Large intestine (tissue), 3 donors: ENCODE results near the gene RGS9. TPM values are rescaled to one million over a fixed set of nuclear protein-coding genes. Genes with fewer than 3 reads are reported as not detected.

Source experiments
- DNase-seq, 2 donors: peaks; one replicate each; pipeline versions ENCODE4 v3.0.0 to v3.0.0-alpha.2; 2013
- H3K27ac ChIP-seq: one replicate; pipeline ENCODE4 v1.5.1; 2013; ENCODE audit warnings: low read length
- H3K27me3 ChIP-seq: 2 replicates; pipeline ENCODE4 v1.6.1; 2013; ENCODE audit warnings: low read length; ENCODE audit not compliant: control insufficient read depth, insufficient read depth
- H3K36me3 ChIP-seq: 2 replicates; pipeline ENCODE4 v1.6.1; 2013; ENCODE audit warnings: low read length; ENCODE audit not compliant: control insufficient read depth, insufficient read depth
- H3K4me1 ChIP-seq: one replicate; pipeline ENCODE4 v1.6.1; 2013; ENCODE audit warnings: low read length; ENCODE audit not compliant: control insufficient read depth, insufficient read depth
- H3K4me3 ChIP-seq: one replicate; pipeline ENCODE4 v1.5.1; 2013; ENCODE audit warnings: low read length
- H3K9me3 ChIP-seq: one replicate; pipeline ENCODE4 v1.6.1; 2013; ENCODE audit warnings: mild to moderate bottlenecking, low read depth, low read length, moderate library complexity; ENCODE audit not compliant: control insufficient read depth
- WGBS: methylation state at CpG from one replicate; pipeline ENCODE4 v1.1.5; 2013; ENCODE audit warnings: low lambda C conversion rate; ENCODE audit not compliant: insufficient coverage; 5-methylcytosine and 5-hydroxymethylcytosine counted together
- polyA plus RNA-seq: library from polyadenylated mRNA; unstranded; fragments of 120-200 nt; gene quantifications from one replicate; pipeline ENCODE4 v1.2.1, GENCODE V29; 2013

RGS9 gene
- polyA plus RNA-seq, 1 donor: 7.5 TPM

DNA sequence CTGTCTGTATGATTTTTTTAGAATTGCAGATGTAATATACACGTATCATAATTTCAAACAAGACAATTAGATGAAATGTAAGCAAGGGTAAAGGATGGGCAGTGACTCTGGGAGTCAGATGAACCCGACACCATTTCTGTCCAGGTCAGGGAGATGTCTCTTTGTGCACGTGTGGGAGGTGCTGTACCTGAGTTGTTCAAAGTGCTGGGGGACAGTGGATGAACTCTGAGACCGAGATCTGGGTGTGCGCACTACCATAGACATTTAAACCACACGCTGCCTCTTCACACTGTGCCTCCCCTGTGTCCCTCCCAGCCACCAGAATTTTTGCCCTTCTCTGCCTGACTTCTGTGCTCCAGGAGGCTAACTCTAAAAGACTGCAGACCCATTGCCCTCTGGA, 5.9 kb upstream of the RGS9 start:
- 64% methylated on average over 4 of the region's 6 CpGs for WGBS
- DNase-seq: peak; percentile 31 to 50
- Histone ChIP-seq H3K27ac (peak overlapping the region; percentile 76), H3K4me1 (peaks cover 10% of the 10 kb centered on the region), H3K27me3 (peaks cover 15% of the 10 kb centered on the region), H3K4me3 (no peak overlapping the region), H3K36me3 (no peaks in the 10 kb centered on the region), H3K9me3 (no peaks in the 10 kb centered on the region)

DNA sequence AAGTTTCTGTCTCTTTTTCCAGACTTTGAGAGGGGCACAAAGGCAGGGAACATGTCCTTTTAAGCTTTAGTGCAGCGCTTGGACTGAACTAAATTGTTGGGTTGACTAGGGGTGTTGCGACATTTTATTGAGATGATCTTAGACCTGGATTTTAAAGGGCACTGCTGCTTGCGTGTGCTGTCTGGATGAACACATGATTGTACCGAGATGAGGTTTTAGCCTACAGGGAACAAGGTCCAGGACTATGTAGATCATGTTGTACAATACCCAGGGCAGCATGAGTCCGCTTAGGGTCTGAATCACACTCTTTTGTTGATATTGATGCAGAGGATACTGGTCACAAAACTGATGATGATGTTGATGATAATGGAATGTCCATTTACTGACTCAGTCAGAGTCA, 5.2 kb upstream of the RGS9 start:
- no peaks in the 10 kb centered on the region for H3K36me3 ChIP-seq

DNA sequence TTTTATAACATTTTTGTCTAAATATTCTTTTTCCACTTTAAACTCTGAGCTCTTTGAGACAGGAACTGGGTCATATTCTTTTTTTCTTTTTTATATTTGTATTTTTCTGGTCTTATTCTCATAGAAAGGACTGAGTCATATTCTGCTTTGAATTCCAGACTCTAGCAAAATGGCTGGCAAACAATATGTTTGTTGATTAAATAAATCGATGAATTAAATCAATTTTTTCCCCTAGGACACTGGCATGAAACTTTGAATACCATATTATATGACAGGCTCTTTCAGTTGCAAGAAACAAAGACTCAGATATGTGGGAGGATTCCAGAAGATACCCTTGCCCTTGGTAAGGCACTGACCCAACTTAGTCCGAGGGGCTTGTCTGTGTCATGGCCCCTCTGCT, 3.1 kb upstream of the RGS9 start:
- H3K36me3 ChIP-seq: no peaks in the 10 kb centered on the region
- no peak overlapping the region for H3K4me3 ChIP-seq
- H3K27me3 ChIP-seq: peaks cover 22% of the 10 kb centered on the region
- H3K9me3 ChIP-seq: no peaks in the 10 kb centered on the region
- no CpG with 5 or more reads among the region's 2 CpGs for whole genome bisulfite sequencing
- H3K27ac ChIP-seq: no peak overlapping the region
- peaks cover 10% of the 10 kb centered on the region for H3K4me1 ChIP-seq
- no peak for DNase-seq

More for the DNA sequence above, 5.2 kb upstream of the RGS9 start:
- H3K9me3 ChIP-seq: no peaks in the 10 kb centered on the region
- peaks cover 15% of the 10 kb centered on the region for H3K27me3 ChIP-seq
- H3K4me3 ChIP-seq: no peak overlapping the region
- no CpG with 5 or more reads among the region's 5 CpGs for WGBS
- peak overlapping the region; percentile 76 for H3K27ac ChIP-seq
- peak; percentile 84 to 91 for DNase-seq
- peaks cover 10% of the 10 kb centered on the region for H3K4me1 ChIP-seq

DNA sequence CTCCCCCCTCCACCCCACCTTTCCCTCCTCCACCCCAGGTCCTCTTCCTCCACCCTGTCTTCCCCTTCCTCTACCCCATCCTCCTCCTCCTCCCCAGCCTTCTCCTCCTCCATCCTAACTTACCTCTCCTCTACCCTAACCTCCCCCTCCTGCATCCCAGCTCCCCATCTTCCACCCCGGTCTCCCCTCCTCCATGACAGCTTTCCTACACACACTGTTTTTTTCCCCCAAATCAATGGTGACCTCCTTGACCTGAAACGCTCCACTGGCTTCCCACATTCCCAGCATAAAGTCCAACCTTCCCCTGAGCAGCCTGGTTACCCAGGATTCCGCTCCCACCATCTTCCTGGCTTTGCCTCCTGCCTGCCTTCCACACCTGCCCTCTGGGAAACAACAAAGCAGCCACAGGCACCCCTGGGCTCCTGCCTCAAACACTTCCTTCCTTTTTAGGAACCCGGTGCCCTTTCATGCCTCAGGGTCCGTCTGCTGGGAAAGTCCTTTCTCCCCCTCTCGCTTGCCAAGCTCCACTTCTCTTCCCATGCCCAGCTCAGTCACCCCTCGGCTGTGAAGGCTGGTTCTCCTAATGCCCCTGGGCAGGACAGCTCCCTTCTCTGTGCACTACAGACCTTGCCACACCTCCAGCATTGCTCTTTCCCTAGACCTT, 2.1 kb downstream of the RGS9 start:
- peaks cover 49% of the 10 kb centered on the region for H3K27me3 ChIP-seq
- no peaks in the 10 kb centered on the region for H3K9me3 ChIP-seq
- H3K36me3 ChIP-seq: no peaks in the 10 kb centered on the region
- H3K27ac ChIP-seq: no peak overlapping the region
- no peak overlapping the region for H3K4me3 ChIP-seq
- DNase-seq: no peak
- H3K4me1 ChIP-seq: no peaks in the 10 kb centered on the region
- WGBS: 20% methylated on average over 1 of the region's 7 CpGs

DNA sequence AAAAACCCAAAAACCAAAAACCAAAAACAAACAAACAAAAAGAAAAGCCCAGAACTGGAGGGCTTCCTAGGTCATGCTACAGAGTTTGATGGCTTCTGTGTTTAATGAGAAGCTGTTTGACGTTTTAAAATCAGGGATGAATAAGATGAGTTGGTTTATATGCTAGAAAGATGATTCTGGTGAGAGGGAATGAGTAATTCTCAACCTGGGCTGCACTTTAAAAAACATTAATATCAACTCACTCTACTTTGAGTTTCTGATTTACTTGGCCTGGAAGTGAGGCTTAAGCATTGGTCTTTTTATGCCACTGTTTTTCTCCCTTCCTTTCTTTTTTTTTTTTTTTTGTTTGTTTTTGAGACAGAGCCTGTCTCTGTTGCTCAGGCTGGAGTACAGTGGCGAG, 5.1 kb downstream of the RGS9 start:
- no peaks in the 10 kb centered on the region for H3K36me3 ChIP-seq
- no peaks in the 10 kb centered on the region for H3K4me1 ChIP-seq
- H3K27me3 ChIP-seq: peaks cover 54% of the 10 kb centered on the region
- DNase-seq: no peak
- H3K27ac ChIP-seq: no peak overlapping the region
- H3K9me3 ChIP-seq: no peaks in the 10 kb centered on the region
- WGBS: no CpG with 5 or more reads among the region's 2 CpGs
- H3K4me3 ChIP-seq: no peak overlapping the region

DNA sequence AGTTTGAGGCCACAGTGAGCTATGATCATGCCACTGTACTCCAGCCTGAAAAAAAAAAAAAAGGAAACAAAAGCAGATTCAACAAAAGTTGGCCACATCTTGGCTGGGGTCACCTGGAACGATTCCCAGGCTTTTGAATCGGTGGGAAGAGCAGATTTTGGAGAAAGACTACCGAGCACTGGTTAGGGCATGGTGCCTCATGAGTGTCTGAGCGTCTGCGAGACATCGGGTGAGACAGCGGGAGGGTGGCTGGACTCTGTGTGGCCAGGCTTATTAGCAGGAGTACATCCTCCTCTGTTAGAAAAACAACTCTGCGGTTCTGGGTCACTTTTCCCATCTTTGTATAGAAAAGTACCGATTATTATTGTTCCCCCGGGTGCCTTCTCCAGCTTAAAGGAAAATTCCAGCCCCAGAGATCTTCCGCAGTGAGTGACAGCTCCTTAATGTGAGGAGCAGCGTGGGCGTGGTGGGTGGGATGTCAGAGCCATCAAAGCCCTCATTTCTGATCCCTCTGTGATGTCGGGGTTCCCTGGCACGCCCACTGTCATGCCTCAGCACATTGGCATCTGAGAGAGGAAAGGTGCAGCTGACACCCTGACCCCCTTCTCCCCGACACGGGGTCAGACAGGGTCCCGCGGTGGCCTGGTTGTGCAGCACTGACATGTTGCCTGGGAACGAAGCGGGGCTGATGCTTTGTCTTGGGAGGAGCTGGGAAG, 6.9 kb downstream of the RGS9 start:
- H3K36me3 ChIP-seq: no peaks in the 10 kb centered on the region
- WGBS: 80% methylated on average over 1 of the region's 21 CpGs
- H3K27me3 ChIP-seq: peaks cover 37% of the 10 kb centered on the region
- H3K9me3 ChIP-seq: no peaks in the 10 kb centered on the region
- no peak overlapping the region for H3K27ac ChIP-seq
- H3K4me1 ChIP-seq: no peaks in the 10 kb centered on the region
- no peak for DNase-seq
- H3K4me3 ChIP-seq: no peak overlapping the region

DNA sequence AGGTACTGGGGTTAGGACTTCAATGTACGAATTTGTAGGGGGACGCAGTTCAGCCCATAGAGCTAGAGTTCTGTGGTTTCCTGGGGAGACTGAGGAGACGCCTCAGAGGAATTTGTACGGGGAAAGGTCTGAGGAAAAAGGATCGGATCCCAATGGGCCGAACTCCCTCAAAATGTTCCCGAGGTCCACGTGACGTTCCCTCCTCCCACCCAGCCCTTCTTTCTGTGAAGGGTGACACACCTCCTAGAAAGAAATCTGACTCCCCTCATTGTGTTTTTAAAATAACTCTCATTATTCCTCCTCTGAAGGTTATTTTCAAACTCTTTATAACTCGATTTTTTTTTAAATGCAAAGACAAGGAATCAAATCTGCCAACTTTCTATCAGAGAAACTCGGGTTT, 8.6 kb downstream of the RGS9 start:
- no peak for DNase-seq
- Histone ChIP-seq H3K27me3 (peaks cover 24% of the 10 kb centered on the region), H3K9me3 (no peaks in the 10 kb centered on the region), H3K4me3 (no peak overlapping the region), H3K36me3 (no peaks in the 10 kb centered on the region), H3K27ac (no peak overlapping the region), H3K4me1 (no peaks in the 10 kb centered on the region)
- 90% methylated on average over 2 of the region's 11 CpGs for WGBS

DNA sequence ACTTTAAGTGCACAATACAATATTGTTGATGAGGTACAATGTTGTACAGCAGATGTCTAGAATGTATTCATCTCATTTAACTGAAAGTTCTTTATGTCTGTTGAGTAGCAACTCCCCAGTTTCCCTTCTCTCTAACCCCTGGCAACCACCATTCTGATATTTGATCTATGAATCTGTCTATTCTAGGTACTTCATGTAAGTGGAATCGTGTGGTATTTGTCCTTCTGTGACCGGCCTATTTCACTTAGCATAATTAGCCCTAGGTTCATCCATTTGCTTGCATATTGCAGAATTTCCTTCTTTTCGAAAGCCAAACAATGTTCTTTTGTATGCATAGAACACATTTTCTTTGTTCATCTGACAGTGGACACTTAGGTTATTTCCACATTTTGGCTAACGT, 10.8 kb downstream of the RGS9 start:
- Histone ChIP-seq H3K4me3 (no peak overlapping the region), H3K9me3 (no peaks in the 10 kb centered on the region), H3K36me3 (no peaks in the 10 kb centered on the region), H3K27ac (no peak overlapping the region), H3K27me3 (peaks cover 13% of the 10 kb centered on the region), H3K4me1 (no peaks in the 10 kb centered on the region)
- no peak for DNase-seq
- 74% methylated on average over 3 of the region's 4 CpGs for WGBS

DNA sequence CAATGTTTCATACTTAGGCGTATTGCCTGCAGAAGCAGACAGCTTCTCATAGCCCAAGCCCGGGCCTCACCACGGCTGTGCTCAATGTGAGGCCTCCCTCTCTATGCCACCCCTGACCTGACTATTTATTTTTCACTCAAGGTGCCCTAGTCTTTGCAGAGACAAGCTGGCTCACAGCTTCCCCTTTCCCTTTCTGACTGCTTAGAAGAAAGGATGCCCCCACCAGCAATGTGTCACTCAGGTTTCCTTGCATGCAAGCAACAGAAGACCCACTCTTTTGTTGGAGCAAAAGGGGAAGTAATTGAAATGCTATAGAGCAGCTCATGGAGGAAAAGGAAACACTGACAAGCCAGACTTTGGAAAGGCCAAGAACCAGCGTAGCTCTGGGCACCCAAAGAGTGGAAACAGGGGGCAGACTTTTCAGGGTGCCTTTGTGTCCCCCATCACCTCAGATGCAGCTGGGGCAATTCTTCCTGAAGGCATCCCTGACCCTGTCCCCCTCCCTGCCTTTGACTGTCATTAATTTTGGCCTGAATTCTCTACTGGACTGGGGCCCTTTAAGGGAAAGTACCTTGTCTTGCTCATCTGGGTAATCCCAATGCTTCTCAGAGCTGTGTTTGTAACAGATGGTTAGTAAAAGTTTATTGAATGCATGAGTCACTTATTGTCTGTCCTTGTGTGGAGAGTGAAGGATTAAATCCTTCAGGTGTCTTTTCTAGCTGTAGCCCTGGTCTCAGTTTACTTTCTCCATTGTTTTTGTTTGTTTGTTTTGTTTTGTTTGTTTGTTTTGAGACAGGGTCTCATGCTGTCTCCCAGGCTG, 17.8 kb downstream of the RGS9 start:
- Histone ChIP-seq H3K27ac (no peak overlapping the region), H3K9me3 (no peaks in the 10 kb centered on the region), H3K36me3 (no peaks in the 10 kb centered on the region), H3K4me1 (peaks cover 8% of the 10 kb centered on the region), H3K27me3 (no peaks in the 10 kb centered on the region), H3K4me3 (no peak overlapping the region)
- 80% methylated on average over 2 of the region's 4 CpGs for WGBS
- DNase-seq: no peak

DNA sequence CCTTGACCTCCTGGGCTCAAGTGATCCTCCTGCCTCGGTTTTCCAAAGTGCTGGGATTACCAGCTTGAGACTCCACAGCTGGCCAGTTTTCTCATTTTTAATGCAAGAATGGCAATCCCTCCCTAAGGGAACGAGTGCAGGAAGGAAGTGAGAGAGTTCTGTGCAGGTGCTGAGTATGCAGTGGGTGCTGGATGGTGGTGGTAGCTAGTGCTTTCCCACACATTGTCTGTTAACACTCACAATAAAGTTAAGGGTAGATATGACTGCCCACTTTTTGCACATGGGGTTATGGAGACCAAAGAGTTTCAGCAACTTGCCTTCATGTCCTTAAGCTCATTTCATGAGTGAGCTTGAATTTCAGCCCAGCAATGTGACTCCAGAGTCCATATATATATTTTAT, 18.5 kb downstream of the RGS9 start:
- Histone ChIP-seq H3K27me3 (no peaks in the 10 kb centered on the region), H3K4me3 (no peak overlapping the region), H3K27ac (no peak overlapping the region), H3K9me3 (no peaks in the 10 kb centered on the region), H3K4me1 (peaks cover 8% of the 10 kb centered on the region), H3K36me3 (no peaks in the 10 kb centered on the region)
- WGBS: no CpG with 5 or more reads among the region's 2 CpGs
- DNase-seq: no peak
